GM19238 (cell line): ENCODE measurements around the gene GRHL1.
"Not testable (repeated sequence)": the region's sequence is repeated elsewhere in the genome, so short reads cannot be mapped to it uniquely, and the experiment has no call there.

Experiments used
- DNase-seq: peaks from one replicate; pipeline ENCODE4 v3.0.0; 2011; ENCODE audit warnings: low spot score; ENCODE audit not compliant: insufficient read length

Gene GRHL1, protein sequence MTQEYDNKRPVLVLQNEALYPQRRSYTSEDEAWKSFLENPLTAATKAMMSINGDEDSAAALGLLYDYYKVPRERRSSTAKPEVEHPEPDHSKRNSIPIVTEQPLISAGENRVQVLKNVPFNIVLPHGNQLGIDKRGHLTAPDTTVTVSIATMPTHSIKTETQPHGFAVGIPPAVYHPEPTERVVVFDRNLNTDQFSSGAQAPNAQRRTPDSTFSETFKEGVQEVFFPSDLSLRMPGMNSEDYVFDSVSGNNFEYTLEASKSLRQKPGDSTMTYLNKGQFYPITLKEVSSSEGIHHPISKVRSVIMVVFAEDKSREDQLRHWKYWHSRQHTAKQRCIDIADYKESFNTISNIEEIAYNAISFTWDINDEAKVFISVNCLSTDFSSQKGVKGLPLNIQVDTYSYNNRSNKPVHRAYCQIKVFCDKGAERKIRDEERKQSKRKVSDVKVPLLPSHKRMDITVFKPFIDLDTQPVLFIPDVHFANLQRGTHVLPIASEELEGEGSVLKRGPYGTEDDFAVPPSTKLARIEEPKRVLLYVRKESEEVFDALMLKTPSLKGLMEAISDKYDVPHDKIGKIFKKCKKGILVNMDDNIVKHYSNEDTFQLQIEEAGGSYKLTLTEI

GRCh38 chr2:9951522-9952285, at the start of gene GRHL1:
Gene GRHL1 (plus strand): TSS chr2:9951693. CDS start chr2:9951834, 141 bp downstream.
- DNase-seq = peak; percentile 99

DNA sequence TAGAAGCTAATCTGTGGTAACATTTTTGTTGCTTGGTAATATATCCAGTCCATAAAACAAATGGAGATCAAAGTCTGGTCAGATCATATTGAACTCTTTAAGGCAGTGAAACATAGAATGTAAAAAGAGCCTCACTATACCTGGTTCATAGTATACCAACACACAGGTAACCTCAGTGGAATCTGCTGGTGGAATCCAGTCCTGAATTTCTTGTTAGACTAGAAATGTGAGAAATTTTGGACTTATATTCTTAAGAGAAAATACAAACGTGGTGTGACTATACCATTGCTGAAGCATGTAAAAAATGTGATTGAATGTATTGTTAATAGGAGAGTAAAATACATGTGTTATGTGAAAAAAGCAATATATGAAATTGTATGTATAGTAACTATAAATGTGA, 46.1 kb upstream of the GRHL1 start:
- DNase-seq = no peak

DNA sequence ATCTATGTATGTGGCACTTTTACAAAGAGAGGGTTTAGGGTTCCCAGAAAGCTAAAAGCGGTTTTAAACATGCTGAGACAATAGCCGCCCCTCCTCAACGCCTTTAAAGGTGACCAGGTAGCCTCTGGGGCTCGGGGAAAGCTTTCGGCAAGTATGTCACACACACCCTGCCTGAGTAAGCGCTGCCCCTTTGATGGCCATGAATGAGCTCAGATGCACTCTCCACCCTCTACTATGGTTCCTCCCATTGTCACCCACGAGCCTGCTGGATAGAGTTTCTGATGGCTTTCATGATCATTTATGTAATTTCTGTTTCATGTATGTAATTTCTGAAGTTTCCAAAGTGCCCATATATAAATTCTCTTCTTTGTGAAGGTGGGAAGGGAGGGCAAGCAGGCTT, 44.1 kb upstream of the GRHL1 start:
- DNase-seq = no peak

- DNase-seq = no peak
Measured at GRCh38 chr2:9908639-9909038, 42.9 kb upstream of the GRHL1 start.

DNA sequence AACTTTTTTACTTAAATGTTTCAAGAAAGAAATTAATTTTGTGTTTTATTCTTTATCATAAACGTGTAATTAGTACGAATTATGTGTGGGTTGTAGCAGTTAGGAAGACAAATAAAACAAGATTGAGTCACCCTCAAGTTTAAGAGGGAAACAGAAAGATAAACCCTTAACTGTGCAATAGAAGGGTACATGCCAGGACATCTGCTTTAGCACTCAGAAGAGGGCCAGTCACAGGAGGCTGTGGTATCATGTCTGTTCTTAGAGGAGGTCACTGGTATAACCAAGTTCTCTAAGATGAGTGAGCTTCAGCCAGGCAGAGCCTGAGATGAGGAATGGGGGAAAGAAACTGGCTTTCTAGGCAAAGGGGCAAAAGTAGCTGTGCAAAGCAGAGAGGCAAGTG, 42.4 kb upstream of the GRHL1 start:
- no peak for DNase-seq

DNA sequence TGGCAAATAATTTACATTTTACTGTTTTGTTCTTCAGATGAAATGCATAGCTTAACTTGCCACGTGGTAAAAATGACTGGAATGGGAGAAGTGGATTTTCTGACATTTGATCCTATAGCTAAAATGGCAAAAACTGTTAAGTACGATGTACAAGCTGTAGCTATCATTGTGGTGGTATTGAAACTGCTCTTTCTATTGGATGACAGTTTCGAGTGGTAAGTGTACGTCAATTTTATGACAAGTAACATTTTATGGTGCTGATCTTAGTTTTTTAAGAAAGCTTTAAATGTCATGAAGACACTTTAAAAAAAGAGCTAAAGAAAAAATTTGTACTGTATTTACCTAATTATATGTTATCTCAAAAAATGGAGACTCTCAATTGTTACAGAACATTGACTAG, 40.8 kb upstream of the GRHL1 start:
- DNase-seq = no peak

DNA sequence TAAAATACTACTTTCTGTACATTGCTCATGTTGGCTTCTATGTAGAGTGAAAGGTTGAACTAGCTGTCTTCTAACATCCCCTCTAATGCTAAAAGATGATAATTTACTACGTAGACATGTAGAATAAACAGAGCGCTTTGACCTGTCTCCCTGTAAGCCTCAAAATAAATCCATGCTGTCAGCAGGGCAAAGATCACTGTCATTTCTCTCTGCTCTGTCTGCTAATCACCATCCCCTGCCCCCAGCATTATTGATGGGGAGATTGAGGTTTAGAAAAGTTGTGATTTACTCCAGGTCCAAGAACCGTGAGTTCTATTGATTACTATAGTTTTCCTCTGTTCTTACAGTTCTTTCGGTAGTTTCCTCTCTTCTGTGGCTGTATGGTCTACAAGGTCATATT, 39.0 kb upstream of the GRHL1 start:
- DNase-seq = no peak

- DNase-seq = peak; percentile 25
Measured at GRCh38 chr2:9914384-9915065, 37.0 kb upstream of the GRHL1 start.

DNA sequence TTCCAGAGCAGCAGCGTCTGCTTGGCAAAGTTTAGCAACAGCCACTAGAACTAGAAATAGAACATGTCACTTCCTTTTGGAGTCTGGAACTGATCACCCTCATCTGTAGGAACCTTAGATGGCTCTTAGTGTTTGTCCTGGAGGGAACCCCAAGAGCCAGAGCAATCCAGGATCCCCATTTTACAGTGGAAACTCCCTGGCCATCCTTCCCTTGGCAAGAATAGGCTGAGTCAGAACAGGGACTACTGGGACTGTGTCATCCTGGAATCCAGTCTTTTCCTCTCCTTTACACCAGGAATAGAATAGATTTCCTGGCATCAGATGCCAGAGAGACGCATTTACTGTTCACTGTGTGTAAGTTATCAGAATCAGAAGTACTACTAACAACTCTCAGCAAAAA, 33.2 kb upstream of the GRHL1 start:
- DNase-seq = no peak

- DNase-seq = no peak
Measured at GRCh38 chr2:9919512-9919911, 32.0 kb upstream of the GRHL1 start.

- not testable (repeated sequence) for DNase-seq
Measured at GRCh38 chr2:9927020-9927419, 24.5 kb upstream of the GRHL1 start.

DNA sequence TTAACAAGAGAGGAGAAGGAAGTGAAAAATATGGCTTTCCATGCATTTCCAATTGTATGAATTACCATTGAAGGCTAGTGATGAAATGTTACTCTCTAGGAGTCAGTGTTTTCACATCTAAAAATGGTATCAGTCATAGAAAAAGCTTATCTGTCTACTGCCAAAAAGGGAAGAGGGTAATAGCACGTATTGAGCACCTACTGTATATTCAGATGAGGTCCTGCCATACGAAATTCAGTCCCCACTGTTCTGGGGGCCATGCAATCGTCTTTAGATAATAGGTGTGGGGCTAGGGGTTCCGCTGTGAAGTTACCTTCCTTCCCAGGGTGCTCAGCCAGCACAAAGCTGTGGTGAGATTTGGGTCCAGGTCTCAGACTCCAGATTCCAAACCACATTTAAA, 14.2 kb upstream of the GRHL1 start:
- DNase-seq = no peak

GRCh38 chr2:9937968-9938367, 13.5 kb upstream of the GRHL1 start:
- DNase-seq = no peak

- DNase-seq = no peak
Measured at GRCh38 chr2:9939587-9940485, 11.7 kb upstream of the GRHL1 start.

GRCh38 chr2:9941196-9941995, 10.1 kb upstream of the GRHL1 start:
- no peak for DNase-seq

DNA sequence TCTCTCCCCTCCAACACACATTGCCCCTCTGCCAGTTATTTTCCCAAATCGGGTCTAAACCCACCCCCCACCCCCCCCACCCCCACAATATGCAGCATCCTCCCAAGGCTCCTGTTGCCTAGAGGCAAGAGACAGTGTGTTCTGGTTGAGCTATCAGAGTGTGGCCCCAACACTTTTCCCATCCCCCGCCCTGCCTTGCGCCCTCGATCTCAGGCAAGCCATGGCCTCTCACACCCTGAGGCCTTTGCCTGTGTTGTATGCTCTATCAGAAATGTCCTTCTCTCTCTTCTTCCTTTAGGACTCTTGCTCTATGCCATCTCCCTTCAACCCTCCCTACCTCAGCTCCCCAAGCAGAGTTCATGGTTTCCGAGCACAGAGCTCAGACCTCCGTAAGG, 9.5 kb upstream of the GRHL1 start:
- DNase-seq = no peak

DNA sequence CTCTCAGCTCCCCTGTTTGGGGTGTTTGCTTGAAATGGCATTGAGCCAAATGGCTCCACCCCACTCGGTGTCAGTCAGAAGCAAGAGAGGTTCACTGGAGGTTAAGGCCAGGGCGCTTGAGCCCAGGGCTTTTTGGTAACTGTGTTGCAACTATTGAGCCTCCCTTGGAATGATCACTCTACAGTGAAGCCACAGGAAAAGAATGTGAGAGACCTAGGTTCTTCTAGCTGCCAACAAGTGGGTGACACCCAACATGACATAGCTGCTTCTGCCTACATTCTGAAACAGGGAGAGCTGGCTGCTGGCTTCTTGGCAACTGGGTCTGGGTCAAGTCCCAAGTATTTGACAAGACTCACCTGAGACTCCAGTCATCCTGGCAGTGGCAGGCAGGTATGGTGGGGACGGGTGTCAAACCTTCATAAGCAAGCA, 7.1 kb upstream of the GRHL1 start:
- no peak for DNase-seq

DNA sequence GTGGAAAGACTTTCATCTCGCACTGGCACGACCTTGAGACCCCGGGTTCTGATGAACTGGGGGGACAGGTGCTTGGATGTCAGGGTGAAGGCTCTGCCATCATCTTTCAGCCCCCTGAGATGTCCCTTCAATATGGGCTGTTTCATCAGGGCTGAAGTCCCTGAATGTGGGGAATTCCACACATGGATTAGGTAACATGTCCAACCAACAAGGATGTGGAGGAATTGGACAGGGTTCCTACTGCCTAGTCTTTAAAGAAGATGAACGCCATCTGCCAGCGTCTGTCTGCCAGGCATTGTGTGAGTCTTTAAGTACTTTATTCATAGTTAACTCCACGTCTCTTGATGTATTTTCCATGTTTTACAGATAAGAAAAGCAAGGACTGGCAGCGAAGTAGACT, 5.9 kb upstream of the GRHL1 start:
- no peak for DNase-seq

DNA sequence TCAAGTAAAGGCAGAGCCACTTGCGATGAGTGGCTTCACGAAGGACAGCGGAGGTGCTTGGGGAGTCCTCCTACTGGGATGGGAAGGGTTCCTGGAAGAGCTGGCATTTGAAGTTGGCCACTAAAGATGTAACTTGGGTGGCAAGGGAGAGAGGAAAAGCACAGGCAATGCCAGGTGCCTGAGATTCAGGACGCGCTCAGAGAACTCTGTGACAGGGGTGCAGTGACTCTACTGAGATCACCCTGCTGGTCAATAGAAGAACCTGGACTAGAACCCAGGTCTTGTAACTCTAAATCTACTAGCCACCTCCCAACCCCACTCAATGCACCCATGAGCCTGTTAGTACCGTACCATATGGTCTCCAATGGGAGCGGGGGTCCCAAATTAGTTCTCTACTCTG, 5.4 kb upstream of the GRHL1 start:
- no peak for DNase-seq

GRCh38 chr2:9946818-9947217, 4.7 kb upstream of the GRHL1 start:
- DNase-seq = no peak
